A673 (cell line): ENCODE results near the gene ZNF74. TPM values are rescaled to one million over a fixed set of nuclear protein-coding genes. Genes with fewer than 3 reads are reported as not detected.
"Not testable (repeated sequence)": the region's sequence is repeated elsewhere in the genome, so short reads cannot be mapped to it uniquely, and the experiment has no call there.

Source experiments
- Bru-seq: library from RNA; stranded (reverse); fragments of 400-500 nt; gene quantifications from one replicate; lab custom pipeline; 2021; lab: Mats Ljungman, UMichigan
- BruChase-seq, 2 experiments: library from RNA; stranded (reverse); fragments of 400-500 nt; gene quantifications; one replicate each; lab custom pipeline; 2021; lab: Mats Ljungman, UMichigan
- BruUV-seq: library from RNA; stranded (reverse); fragments of 400-500 nt; replicated peaks from 2 replicates; lab custom pipeline; 2021; lab: Mats Ljungman, UMichigan
- CTCF ChIA-PET: fragments of 300-600 bp; sonication (Branson Sonifier 250); formaldehyde crosslinking; loops from one replicate; lab custom pipeline; 2022; ENCODE audit warnings: antibody characterized with exemption; lab: Charles Lee
- POLR2A ChIA-PET: fragments of 300-600 bp; sonication (Branson Sonifier 250); formaldehyde crosslinking; loops from one replicate; lab custom pipeline; 2022; ENCODE audit warnings: antibody characterized with exemption; ENCODE audit not compliant: low non-redundant PET; lab: Charles Lee
- DNase-seq: peaks from one replicate; pipeline ENCODE4 v3.0.0-alpha.2; 2015; ENCODE audit warnings: low spot score
- H3K27ac ChIP-seq: fragments of 200-600 bp; sonication (generic); 2 replicates; pipeline ENCODE4 v1.5.1; 2016; ENCODE audit warnings: mixed run types, low read depth, mild to moderate bottlenecking, mixed read lengths, antibody characterized with exemption, low read length; ENCODE audit not compliant: poor library complexity, severe bottlenecking
- H3K27me3 ChIP-seq: fragments of 200-600 bp; sonication (generic); replicated peaks from 2 replicates; pipeline ENCODE4 v1.6.1; 2017; ENCODE audit warnings: mixed run types, low read depth, mild to moderate bottlenecking, mixed read lengths, antibody characterized with exemption, low read length; ENCODE audit not compliant: insufficient read depth, poor library complexity
- H3K36me3 ChIP-seq: fragments of 200-600 bp; sonication (generic); 2 replicates; pipeline ENCODE4 v1.6.1; 2016; ENCODE audit warnings: mixed run types, mild to moderate bottlenecking, mixed read lengths, antibody characterized with exemption, low read length; ENCODE audit not compliant: insufficient read depth, poor library complexity, severe bottlenecking
- H3K4me1 ChIP-seq: fragments of 200-600 bp; sonication (generic); 2 replicates; pipeline ENCODE4 v1.6.1; 2017; ENCODE audit warnings: mixed run types, mild to moderate bottlenecking, mixed read lengths, antibody characterized with exemption, low read length; ENCODE audit not compliant: insufficient read depth, poor library complexity, severe bottlenecking
- H3K4me3 ChIP-seq: fragments of 200-600 bp; sonication (generic); 2 replicates; pipeline ENCODE4 v1.5.1; 2016; ENCODE audit warnings: low read depth, mixed run types, mild to moderate bottlenecking, mixed read lengths, low read length; ENCODE audit not compliant: poor library complexity, severe bottlenecking
- H3K9me3 ChIP-seq: fragments of 200-600 bp; sonication (generic); 2 replicates; pipeline ENCODE4 v1.6.1; 2016; ENCODE audit warnings: mixed run types, low read depth, mild to moderate bottlenecking, mixed read lengths, antibody characterized with exemption, low read length; ENCODE audit not compliant: poor library complexity, severe bottlenecking
- EZH2 ChIP-seq: fragments of 200-600 bp; sonication (generic); IDR thresholded peaks from 2 replicates; pipeline ENCODE4 v1.6.1; 2017; ENCODE audit warnings: borderline replicate concordance, low read depth, mild to moderate bottlenecking, mixed read lengths, antibody characterized with exemption, low read length; ENCODE audit not compliant: poor library complexity, severe bottlenecking
- intact Hi-C: fragments of 100-400 bp; cut with micrococcal nuclease; formaldehyde crosslinking; loops from one replicate; pipeline ENCODE4 v1.10.0; 2022; ENCODE audit not compliant: unreplicated experiment
- long read RNA-seq: library from polyadenylated mRNA; stranded (forward); transcript quantifications from one replicate; pipeline ENCODE4 v2.0.0, GENCODE V29; 2022
- total RNA-seq: library from RNA; stranded (reverse); gene quantifications from 2 replicates; pipeline ENCODE4 v1.2.3, GENCODE V29; 2021
- TF ChIP-seq, protein P1 (sequence below): fragments of 300-800, 200-600 bp; sonication (generic); conservative IDR thresholded peaks from 2 replicates; pipeline ENCODE4 v1.5.1; 2017; ENCODE audit warnings: low read depth, mild to moderate bottlenecking, antibody characterized with exemption, low read length, moderate library complexity, mixed read lengths

Gene ZNF74
- total RNA-seq = 37.2 and 37.7 TPM in 2 replicates
- Bru-seq, nascent RNA = percentile 76 among the genes with signal in this experiment
- BruChase-seq, experiment 1, labeled RNA remaining after a 2-hour chase = percentile 85 among the genes with signal in this experiment
- BruChase-seq, experiment 2, labeled RNA remaining after a 6-hour chase = percentile 81 among the genes with signal in this experiment
- long read RNA-seq, transcript ZNF74-203 (4 exons, 2,789 nt) = minor isoform, 9 of 49 reads
- long read RNA-seq, transcript ZNF74-202 (5 exons, 3,159 nt) = major isoform, 20 of 49 reads
- long read RNA-seq, partial matches to known transcripts = 3 of 49 reads
- long read RNA-seq, other reads (novel, unspliced or antisense) = 6 of 49 reads

GRCh38 chr22:20393705-20394476, at the start of gene ZNF74:
Gene ZNF74, plus strand, starts transcription at chr22:20394151. Its CDS starts 478 bp downstream, at chr22:20394629.
- DNase-seq = peak; percentile 97
- TF ChIP-seq EZH2 = no peak
- TF ChIP-seq, protein P1, sequence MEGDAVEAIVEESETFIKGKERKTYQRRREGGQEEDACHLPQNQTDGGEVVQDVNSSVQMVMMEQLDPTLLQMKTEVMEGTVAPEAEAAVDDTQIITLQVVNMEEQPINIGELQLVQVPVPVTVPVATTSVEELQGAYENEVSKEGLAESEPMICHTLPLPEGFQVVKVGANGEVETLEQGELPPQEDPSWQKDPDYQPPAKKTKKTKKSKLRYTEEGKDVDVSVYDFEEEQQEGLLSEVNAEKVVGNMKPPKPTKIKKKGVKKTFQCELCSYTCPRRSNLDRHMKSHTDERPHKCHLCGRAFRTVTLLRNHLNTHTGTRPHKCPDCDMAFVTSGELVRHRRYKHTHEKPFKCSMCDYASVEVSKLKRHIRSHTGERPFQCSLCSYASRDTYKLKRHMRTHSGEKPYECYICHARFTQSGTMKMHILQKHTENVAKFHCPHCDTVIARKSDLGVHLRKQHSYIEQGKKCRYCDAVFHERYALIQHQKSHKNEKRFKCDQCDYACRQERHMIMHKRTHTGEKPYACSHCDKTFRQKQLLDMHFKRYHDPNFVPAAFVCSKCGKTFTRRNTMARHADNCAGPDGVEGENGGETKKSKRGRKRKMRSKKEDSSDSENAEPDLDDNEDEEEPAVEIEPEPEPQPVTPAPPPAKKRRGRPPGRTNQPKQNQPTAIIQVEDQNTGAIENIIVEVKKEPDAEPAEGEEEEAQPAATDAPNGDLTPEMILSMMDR = no peak
- ChIA-PET POLR2A (no interaction called here), CTCF (interaction anchor here (0.5 kb wide), 1 partner anchor 24 kb away, joined by 6 read pairs; no protein-coding TSS in a partner anchor)
- intact Hi-C loops = no loop called here
- Histone ChIP-seq H3K27ac (peak within 1 kb of the TSS; percentile 91), H3K4me3 (peak within 1 kb of the TSS; percentile 84), H3K4me1 (peaks cover 22% of the 10 kb centered on the region), H3K9me3 (no peaks in the 10 kb centered on the region), H3K36me3 (no peaks in the 10 kb centered on the region), H3K27me3 (no peaks in the 10 kb centered on the region)
- no TSS peak for BruUV-seq

DNA sequence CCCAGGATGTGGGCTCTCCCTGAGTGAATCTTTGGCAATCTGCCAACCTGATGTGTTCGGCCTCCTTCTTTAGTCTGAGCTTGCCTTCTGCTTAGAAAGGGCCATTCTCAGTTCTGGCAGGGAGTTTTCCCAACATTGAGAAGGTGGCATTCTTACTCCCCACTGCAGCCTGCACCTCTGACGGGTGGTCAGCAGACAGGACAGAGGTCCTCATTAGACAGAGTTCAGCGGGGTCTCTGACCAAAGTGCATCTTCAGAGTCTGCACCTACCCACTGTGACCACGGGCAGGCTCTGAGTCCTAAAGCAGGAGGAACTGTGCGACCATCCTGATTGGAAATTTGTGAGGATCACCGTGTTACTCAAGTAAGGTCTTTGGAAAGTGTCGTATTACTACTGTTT, 47.4 kb upstream of the ZNF74 start:
- DNase-seq, H3K4me1 ChIP-seq, POLR2A ChIA-PET, H3K27ac ChIP-seq, intact Hi-C loops, BruUV-seq, H3K9me3 ChIP-seq, CTCF ChIA-PET, H3K4me3 ChIP-seq, H3K27me3 ChIP-seq, H3K36me3 ChIP-seq: not testable (repeated sequence)

- H3K36me3 ChIP-seq, CTCF ChIA-PET, H3K4me1 ChIP-seq, H3K4me3 ChIP-seq, intact Hi-C loops, H3K9me3 ChIP-seq, DNase-seq, BruUV-seq, H3K27ac ChIP-seq, H3K27me3 ChIP-seq, POLR2A ChIA-PET: not testable (repeated sequence)
Observed at GRCh38 chr22:20352536-20352935, 41.4 kb upstream of the ZNF74 start.

- CTCF ChIA-PET = no interaction called here
- no peak for DNase-seq
- Histone ChIP-seq H3K27ac (no peak overlapping the region), H3K4me3 (no peak overlapping the region), H3K4me1 (no peaks in the 10 kb centered on the region), H3K27me3 (no peaks in the 10 kb centered on the region), H3K9me3 (no peaks in the 10 kb centered on the region), H3K36me3 (no peaks in the 10 kb centered on the region)
- intact Hi-C loops = no loop called here
- POLR2A ChIA-PET = no interaction called here
- no TSS peak for BruUV-seq
- TF ChIP-seq EZH2 = no peak
- TF ChIP-seq, protein P1 = no peak
Observed at GRCh38 chr22:20354238-20354975, 39.5 kb upstream of the ZNF74 start.

- H3K9me3 ChIP-seq, CTCF ChIA-PET, H3K4me3 ChIP-seq, BruUV-seq, H3K36me3 ChIP-seq, POLR2A ChIA-PET, H3K27ac ChIP-seq, intact Hi-C loops, H3K27me3 ChIP-seq, H3K4me1 ChIP-seq, DNase-seq: not testable (repeated sequence)
Observed at GRCh38 chr22:20355939-20356636, 37.9 kb upstream of the ZNF74 start.
